IPS-11a (cell line): ENCODE measurements around the gene IGLL1.

Source experiments
- H3K4me3 ChIP-seq: one replicate; pipeline ENCODE4 v1.5.1; 2013; ENCODE audit warnings: low read depth, low read length, control low read depth

IGLL1 gene

DNA sequence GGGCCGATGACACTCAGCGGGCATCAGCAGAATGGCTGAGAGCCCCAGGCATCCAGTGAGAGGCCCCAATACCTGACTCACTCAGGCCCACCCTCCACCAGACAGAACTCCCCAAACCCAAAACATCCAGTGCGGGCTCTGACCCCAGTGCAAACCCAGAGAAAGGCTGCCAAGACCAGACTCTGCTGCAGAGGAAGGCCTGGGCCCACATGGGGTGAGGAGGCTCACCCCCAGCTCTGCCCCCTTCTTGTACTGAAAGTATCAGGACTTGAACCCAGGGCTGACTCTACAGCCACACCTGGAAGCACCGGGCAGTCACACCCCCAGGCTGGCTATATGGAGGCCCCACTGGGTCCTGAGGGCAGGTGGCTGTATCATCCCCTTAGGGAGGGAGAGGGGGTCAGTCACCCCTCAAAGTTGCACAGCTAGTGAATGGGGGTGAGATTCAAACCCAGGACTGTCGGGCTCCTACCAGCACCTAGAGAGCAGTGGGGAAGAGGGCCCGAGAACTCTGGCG is 49.3 kb downstream of the IGLL1 start:
- no peak overlapping the region for H3K4me3 ChIP-seq

DNA sequence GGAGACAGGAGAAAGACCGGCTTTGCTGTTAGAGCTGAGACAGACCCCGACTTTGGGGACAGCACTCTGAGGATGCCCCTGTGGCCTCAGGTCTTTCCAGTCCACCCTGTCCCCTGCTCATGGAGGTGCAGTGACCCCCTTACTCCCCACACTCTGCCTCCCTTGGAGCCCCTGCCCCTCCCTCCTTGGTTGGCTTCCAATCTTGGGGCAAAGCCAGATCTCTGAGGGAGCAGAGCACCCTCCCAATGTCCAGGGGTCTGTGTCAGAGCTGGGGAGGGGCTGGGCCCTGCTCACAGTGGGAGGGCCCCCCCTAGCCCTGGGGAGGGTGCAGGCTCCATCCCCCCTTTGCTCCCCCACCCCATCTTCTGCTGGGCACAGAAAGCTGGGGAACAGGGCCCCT is 50.0 kb downstream of the IGLL1 start:
- no peak overlapping the region for H3K4me3 ChIP-seq

DNA sequence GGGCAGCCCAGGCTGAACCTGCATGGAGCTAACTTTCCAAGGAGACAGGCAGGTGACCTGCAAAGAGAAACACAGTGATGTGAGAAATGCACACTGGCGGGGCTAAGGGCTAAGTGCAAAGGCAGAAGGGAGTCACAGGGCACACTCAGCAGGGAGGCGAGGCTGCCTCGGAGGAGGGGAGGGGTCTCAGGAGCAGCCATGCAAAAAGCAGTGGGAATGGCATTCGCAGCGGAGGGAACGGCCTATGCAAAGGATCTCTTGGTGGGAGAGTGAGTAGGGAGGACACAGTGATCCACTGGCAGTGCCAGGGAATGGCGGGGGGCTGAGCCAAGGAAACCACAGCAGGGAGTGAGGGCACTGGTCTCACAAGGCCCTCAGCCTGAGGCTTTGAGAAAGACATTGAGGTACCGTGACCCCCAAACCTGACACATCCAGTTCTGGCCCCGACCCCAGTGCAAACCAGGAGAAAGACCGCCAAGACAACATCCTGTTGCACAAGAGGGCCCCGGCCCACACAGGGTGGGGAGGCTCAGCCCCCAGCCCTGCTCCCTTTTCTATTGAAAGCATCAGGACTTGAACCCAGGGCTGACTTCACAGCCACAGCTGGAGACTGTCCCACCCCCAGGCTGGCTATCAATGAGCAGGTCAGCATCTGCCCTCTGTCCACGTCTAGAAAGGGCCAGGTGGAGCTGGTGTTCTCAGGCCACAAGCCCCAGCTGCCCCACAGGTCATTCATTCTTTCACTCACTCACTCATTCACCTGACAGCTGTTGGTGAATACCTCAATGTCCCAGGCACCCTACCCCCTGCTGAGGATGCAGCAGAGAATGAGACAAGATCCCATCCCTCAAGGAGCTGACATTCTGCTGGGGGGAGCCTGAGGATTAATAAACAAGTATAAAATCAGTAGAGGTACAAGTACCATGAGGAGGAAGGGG is 50.7 kb downstream of the IGLL1 start:
- no peak overlapping the region for H3K4me3 ChIP-seq

DNA sequence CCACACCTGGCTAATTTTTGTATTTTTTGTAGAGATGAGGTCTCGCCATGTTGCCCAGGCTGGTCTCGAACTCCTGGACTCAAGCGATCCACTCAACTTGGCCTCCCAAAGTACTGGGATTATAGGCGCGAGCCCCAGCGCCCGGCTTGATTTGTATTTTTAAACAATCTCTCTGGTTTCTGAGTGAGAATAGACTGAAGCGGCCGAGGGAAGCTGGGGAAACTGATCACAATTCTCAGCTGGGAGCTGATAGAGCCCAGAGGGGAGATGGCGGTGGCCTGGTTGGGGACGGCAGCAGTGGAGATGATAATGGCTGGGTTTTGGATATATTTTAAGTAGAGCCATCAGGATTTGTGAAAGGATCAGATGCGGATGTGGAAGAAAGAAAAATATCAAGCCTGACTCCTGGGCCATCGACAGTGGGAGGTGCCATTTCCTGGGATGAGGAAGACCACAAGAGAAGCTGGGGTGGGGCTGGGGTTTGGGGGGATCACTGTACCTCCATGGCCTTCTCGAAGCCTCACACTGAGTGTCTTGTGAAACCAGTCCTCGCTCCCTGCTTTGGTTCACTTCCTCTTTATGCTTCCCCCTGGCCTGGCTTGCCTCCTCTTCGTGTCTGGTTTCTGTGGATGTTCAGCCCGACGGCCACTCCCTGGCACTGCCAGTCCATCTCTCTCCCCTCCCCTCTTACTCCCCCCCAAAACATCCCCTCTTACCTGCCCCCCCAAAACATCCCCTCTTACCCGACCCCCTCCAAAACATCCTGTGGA is 51.9 kb downstream of the IGLL1 start:
- no peak overlapping the region for H3K4me3 ChIP-seq

DNA sequence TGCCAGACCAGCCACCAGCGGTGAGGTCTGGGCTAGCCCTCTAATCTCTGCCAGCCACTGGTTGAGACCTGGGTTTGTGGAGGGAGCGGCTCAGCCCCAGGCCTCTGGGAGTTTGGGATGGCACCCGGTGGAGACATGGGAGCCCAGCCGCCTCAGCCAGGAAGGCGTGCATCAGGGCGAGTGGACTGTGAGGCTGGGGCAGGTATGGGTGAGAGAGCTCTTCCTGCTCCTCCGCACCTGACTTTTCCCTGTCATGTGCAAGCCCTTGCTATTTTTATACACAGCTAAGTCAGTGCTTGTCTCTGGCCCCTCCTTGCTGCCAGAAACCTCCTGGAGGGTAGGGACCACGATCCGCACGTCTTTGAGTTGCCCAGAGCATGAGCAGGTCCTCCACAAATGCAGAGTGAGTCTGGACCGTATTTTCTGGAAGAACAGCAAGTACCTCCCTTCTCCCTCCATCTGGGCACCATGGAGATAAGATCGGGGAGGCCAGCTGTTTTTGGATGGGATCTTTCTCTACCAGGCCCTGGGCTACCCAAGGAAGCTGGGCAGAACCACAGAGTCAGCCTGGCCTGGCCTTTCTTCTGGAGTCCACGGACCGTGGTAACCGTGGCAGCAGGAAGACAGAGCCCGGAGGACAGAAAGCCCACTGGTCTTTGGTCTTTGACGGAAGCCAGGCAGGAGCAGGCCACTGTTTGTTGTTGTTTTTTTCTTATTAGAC is 53.3 kb downstream of the IGLL1 start:
- no peak overlapping the region for H3K4me3 ChIP-seq

DNA sequence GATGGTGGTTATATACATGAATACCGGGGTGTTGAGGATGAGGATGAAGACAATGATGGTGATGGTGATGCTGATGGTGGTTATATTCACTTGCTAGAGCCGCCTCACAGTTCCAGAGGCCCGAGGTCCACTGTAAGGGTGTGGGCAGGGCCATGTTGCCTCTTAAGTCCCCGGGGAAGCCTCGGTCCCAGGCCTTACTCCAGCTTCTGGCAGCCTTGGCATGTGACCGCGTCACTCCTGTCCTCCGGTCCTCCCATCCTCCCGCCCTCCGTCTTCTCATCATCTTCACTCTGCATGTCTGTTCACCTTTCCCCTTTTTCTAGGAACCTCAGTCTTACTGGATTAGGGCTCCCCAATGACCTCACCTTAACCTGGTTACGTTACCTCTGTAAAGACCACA is 54.6 kb downstream of the IGLL1 start:
- no peak overlapping the region for H3K4me3 ChIP-seq

DNA sequence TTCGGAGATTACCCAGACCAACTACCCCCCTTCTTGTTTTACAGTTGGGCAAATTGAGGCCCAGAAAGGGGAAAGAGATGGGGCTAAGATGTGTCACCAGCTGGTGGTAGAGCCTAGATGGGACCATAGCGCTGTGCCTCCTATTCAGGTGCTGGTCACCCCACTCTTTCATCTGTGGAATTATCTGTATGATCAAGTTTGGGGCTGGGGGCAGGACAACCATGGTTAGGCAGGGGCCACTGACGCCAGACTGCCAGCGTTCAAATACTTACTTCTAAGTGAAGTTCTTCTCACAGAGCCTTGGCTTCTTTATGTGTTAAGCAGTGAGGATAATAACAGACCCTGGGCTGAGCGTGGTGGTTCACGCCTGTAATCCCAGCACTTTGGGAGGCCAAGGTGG is 55.9 kb downstream of the IGLL1 start:
- no peak overlapping the region for H3K4me3 ChIP-seq

DNA sequence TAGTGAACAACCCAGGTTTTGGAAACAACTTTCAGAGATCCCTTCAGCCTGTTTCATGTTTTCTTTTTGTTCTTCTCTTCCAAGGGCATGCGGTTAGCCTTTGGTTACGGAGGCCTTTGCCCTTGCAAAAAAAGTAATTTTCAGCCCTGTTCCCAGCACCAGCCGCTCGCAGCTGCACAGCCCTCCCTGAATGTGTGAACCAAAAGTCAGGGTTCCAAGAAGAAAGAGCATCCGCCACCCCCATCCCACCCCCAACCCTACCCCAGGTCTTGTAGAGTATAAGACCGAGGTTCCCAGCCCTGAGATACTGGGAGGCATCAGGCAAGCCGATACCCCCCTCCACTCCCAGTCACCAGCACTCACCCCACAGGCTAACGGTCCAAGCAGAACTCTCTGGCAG is 56.4 kb downstream of the IGLL1 start:
- no peak overlapping the region for H3K4me3 ChIP-seq
